ENCODE data around the gene SLC27A4.

SLC27A4 gene

GRCh38 chr9:128370367-128370751 lies 30.0 kb downstream of the SLC27A4 start:
- TF ChIP-seq CTCF (IDR thresholded peaks at IDR 0.05): no peak

GRCh38 chr9:128370752-128371629 lies 30.7 kb downstream of the SLC27A4 start, which contains the start of gene URM1:
Gene URM1 (plus strand): TSS chr9:128371374. CDS start chr9:128371381, 7 bp downstream.
- no peak for TF ChIP-seq CTCF (IDR thresholded peaks at IDR 0.05)

- no peak for TF ChIP-seq CTCF (IDR thresholded peaks at IDR 0.05)
These were observed 31.3 kb downstream of the SLC27A4 start for GRCh38 chr9:128371630-128372117.

- no peak for TF ChIP-seq CTCF (IDR thresholded peaks at IDR 0.05)
These were observed 31.9 kb downstream of the SLC27A4 start for GRCh38 chr9:128372188-128372641.

GRCh38 chr9:128372784-128373183 lies 32.5 kb downstream of the SLC27A4 start:
- TF ChIP-seq CTCF (IDR thresholded peaks at IDR 0.05): no peak

- TF ChIP-seq CTCF (IDR thresholded peaks at IDR 0.05): no peak
These were observed 33.9 kb downstream of the SLC27A4 start for GRCh38 chr9:128374221-128374675.

GRCh38 chr9:128375865-128376264 lies 35.5 kb downstream of the SLC27A4 start:
- no peak for TF ChIP-seq CTCF (IDR thresholded peaks at IDR 0.05)
